Measurements from ENCODE around the gene FGD4.

DNA sequence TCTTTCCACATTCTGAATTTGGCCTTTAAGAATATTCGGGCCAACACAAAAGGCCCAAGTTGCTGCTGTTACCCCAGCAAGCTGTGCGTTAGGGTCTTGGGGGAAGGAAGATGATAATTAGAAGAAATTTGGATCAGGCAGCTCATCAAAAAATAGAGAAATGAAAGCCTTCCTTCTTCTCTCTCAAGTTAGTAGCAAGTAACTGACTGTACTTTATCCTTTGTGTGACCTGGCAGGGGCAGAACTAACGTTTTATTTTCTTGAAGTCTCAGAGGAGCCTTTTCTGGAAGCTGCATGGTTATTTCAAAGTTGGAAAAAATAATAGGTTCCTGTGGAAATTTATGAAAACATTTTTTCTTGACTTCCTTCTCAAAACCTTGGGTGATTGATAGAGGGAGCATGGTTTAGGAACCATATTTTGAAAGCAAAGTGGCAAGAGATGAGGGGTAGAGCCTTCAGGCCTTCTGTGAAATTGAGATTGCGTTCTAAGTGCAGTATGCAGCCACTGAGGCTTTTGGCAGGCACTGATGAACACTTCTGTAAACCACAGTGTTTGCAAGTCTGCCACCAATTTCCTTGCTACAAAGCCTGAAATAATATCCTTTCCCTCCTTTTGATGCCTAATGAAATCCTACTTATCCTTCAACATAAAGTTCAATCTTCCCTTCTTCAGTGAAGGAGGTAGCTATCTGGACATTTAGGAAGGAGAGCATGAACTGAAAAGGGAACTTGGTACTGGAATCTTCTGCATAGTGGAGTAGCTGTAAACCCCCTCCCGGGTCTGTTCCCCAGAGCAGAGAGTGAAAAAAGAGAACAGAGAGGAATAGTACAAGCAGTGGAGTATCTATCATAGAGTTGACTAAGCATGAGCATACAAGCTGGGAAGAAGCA lies 123.2 kb downstream of the FGD4 start:
- TF ChIP-seq, protein P1, sequence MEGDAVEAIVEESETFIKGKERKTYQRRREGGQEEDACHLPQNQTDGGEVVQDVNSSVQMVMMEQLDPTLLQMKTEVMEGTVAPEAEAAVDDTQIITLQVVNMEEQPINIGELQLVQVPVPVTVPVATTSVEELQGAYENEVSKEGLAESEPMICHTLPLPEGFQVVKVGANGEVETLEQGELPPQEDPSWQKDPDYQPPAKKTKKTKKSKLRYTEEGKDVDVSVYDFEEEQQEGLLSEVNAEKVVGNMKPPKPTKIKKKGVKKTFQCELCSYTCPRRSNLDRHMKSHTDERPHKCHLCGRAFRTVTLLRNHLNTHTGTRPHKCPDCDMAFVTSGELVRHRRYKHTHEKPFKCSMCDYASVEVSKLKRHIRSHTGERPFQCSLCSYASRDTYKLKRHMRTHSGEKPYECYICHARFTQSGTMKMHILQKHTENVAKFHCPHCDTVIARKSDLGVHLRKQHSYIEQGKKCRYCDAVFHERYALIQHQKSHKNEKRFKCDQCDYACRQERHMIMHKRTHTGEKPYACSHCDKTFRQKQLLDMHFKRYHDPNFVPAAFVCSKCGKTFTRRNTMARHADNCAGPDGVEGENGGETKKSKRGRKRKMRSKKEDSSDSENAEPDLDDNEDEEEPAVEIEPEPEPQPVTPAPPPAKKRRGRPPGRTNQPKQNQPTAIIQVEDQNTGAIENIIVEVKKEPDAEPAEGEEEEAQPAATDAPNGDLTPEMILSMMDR (IDR thresholded peaks at IDR 0.05), result no peak
- TF ChIP-seq POLR2A (IDR thresholded peaks at IDR 0.05), result no peak
